ENCODE measurements around the gene HIGD1C.
"Not testable (repeated sequence)": the region's sequence is repeated elsewhere in the genome, so short reads cannot be mapped to it uniquely, and the experiment has no call there.

- not testable (repeated sequence) for TF ChIP-seq CTCF (conservative IDR thresholded peaks at IDR 0.05; ENCODE audit: low read depth in 2 of 2); NANOG (IDR thresholded peaks at IDR 0.05; ENCODE audit: borderline replicate concordance); POLR2AphosphoS5 (IDR thresholded peaks at IDR 0.05; ENCODE audit: low read depth); EZH2 (IDR thresholded peaks at IDR 0.05; ENCODE audit: low read depth, unreplicated experiment); ZNF331 (CRISPR knock-in tag; IDR thresholded peaks at IDR 0.05; ENCODE audit: low read depth); REST (IDR thresholded peaks at IDR 0.05; ENCODE audit: unreplicated experiment); EZH2phosphoT487 (IDR thresholded peaks at IDR 0.05; ENCODE audit: unreplicated experiment); CREB1 (CRISPR knock-in tag; IDR thresholded peaks at IDR 0.05; ENCODE audit: low read depth); ETS1 (IDR thresholded peaks at IDR 0.05); ZNF114 (CRISPR knock-in tag; IDR thresholded peaks at IDR 0.05)
These were observed 2.4 kb downstream of the HIGD1C start for GRCh38 chr12:50954789-50955188.
